GM10266 (cell line): ENCODE data around the gene THAP5.

Experiments used
- DNase-seq: peaks from one replicate; pipeline ENCODE4 v3.0.0; 2012; ENCODE audit errors: extremely low spot score
- TF ChIP-seq, protein P1 (sequence below): IDR thresholded peaks from 2 replicates; pipeline ENCODE4 v1.5.1; 2012; ENCODE audit warnings: mild to moderate bottlenecking, low read depth; ENCODE audit not compliant: control insufficient read depth, insufficient read depth; ENCODE audit errors: missing control alignments

The THAP5 gene

GRCh38 chr7:108605559-108606201, 36.2 kb upstream of the THAP5 start:
- no peak for DNase-seq
- TF ChIP-seq, protein P1, sequence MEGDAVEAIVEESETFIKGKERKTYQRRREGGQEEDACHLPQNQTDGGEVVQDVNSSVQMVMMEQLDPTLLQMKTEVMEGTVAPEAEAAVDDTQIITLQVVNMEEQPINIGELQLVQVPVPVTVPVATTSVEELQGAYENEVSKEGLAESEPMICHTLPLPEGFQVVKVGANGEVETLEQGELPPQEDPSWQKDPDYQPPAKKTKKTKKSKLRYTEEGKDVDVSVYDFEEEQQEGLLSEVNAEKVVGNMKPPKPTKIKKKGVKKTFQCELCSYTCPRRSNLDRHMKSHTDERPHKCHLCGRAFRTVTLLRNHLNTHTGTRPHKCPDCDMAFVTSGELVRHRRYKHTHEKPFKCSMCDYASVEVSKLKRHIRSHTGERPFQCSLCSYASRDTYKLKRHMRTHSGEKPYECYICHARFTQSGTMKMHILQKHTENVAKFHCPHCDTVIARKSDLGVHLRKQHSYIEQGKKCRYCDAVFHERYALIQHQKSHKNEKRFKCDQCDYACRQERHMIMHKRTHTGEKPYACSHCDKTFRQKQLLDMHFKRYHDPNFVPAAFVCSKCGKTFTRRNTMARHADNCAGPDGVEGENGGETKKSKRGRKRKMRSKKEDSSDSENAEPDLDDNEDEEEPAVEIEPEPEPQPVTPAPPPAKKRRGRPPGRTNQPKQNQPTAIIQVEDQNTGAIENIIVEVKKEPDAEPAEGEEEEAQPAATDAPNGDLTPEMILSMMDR = no peak

DNA sequence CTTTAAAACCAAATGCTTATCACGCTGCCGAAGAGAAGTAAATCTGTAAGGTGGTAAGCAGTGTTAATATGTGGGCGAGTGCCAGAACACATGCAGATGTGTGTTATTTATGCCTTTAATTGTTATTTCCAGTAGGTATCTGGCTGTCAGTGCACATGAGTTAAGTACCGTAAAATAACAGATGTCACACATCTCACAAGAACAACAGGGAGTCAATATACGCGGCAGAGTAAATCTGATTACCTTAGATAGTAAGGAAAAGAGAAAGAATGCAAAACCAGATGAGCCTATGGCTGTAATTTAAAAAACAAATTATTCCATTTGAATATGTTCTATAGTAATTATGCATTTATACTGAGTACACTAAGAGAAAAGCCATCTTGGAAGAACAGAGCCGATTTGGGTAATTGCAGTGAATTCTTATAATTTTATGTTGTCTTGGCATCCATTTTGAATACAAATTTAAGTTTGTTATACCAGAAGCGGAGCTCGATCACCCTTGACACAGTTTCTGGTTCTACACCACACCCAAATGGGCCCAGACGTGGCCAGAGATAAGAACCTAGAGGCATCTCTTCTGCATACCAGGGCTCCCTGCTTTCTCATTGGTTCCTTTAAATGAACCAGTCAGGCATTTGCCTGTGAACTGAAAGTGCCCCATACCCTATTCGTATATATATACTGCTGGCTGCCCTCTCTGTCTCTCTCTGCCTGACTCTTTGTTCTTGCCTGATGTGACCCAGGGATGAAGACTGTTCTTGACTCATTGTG, 35.0 kb upstream of the THAP5 start:
- TF ChIP-seq, protein P1 = no peak
- no peak for DNase-seq

GRCh38 chr7:108603656-108604306, 34.3 kb upstream of the THAP5 start:
- no peak for DNase-seq
- TF ChIP-seq, protein P1 = no peak

- no peak for DNase-seq
- TF ChIP-seq, protein P1 = no peak
Observed at GRCh38 chr7:108600399-108600798, 30.9 kb upstream of the THAP5 start.

- DNase-seq = no peak
- TF ChIP-seq, protein P1 = no peak
Observed at GRCh38 chr7:108598914-108599580, 29.5 kb upstream of the THAP5 start.

- TF ChIP-seq, protein P1 = no peak
- DNase-seq = no peak
Observed at GRCh38 chr7:108598153-108598552, 28.6 kb upstream of the THAP5 start.
